OCI-LY1 (cell line): ENCODE data around the gene BCL2.

Experiments used
- EZH2 ChIP-seq: fragments of 200-600 bp; sonication (generic), shearing (Covaris generic); IDR thresholded peaks from 2 replicates; pipeline ENCODE4 v1.8.0; 2017; ENCODE audit warnings: borderline replicate concordance, mixed run types, mild to moderate bottlenecking, antibody characterized with exemption, low read length, moderate library complexity, mixed read lengths
- TF ChIP-seq, protein P1 (sequence below): fragments of 200-600 bp; sonication (generic), shearing (Covaris generic); IDR thresholded peaks from 2 replicates; pipeline ENCODE4 v1.5.1; 2017; ENCODE audit warnings: mild to moderate bottlenecking, antibody characterized with exemption, low read length, moderate library complexity, mixed read lengths

DNA sequence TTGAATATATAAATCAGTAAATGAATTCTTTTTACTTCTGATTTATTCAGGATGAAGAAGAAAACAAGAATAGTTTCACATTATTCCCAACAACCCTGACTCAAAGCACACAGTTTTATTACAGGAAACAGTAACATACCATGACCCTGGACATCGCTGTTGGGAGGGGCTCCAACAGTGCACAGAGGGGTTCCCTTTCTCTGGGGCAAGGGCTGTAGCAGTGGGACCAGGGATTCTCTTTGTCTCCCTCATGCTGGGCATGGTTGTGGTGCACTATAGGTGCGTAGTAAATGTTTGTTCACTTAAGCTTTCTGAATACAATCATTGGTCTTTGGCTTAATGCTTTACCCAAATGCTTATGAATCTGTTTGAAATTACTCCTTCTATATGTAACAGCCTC is 189.4 kb downstream of the BCL2 start:
- TF ChIP-seq, protein P1, sequence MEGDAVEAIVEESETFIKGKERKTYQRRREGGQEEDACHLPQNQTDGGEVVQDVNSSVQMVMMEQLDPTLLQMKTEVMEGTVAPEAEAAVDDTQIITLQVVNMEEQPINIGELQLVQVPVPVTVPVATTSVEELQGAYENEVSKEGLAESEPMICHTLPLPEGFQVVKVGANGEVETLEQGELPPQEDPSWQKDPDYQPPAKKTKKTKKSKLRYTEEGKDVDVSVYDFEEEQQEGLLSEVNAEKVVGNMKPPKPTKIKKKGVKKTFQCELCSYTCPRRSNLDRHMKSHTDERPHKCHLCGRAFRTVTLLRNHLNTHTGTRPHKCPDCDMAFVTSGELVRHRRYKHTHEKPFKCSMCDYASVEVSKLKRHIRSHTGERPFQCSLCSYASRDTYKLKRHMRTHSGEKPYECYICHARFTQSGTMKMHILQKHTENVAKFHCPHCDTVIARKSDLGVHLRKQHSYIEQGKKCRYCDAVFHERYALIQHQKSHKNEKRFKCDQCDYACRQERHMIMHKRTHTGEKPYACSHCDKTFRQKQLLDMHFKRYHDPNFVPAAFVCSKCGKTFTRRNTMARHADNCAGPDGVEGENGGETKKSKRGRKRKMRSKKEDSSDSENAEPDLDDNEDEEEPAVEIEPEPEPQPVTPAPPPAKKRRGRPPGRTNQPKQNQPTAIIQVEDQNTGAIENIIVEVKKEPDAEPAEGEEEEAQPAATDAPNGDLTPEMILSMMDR: no peak
- TF ChIP-seq EZH2: no peak
